Neural progenitor cell (in vitro differentiated cells): ENCODE results near the gene VMP1. TPM values are rescaled to one million over a fixed set of nuclear protein-coding genes. Genes with fewer than 3 reads are reported as not detected.

Experiments
- DNase-seq: peaks from one replicate; pipeline ENCODE4 v3.0.0-alpha.2; 2016; ENCODE audit warnings: low spot score
- H2AFZ ChIP-seq: fragments of 200-600 bp; sonication (generic); replicated peaks from 2 replicates; pipeline ENCODE4 v1.6.1; 2016; ENCODE audit warnings: antibody characterized with exemption
- H3F3A ChIP-seq: fragments of 200-600 bp; sonication (generic); 2 replicates; pipeline ENCODE4 v1.6.1; 2016; ENCODE audit warnings: antibody characterized with exemption, low read depth
- H3K27ac ChIP-seq: fragments of 200-600 bp; sonication (generic); 2 replicates; pipeline ENCODE4 v1.5.1; 2016; ENCODE audit warnings: mild to moderate bottlenecking
- H3K27me3 ChIP-seq: fragments of 200-600 bp; sonication (generic); 2 replicates; pipeline ENCODE4 v1.6.1; 2016; ENCODE audit warnings: mild to moderate bottlenecking, moderate library complexity
- H3K36me3 ChIP-seq: fragments of 200-600 bp; sonication (generic); 2 replicates; pipeline ENCODE4 v1.5.1; 2016
- H3K4me1 ChIP-seq: fragments of 200-600 bp; sonication (generic); 2 replicates; pipeline ENCODE4 v1.6.1; 2016; ENCODE audit warnings: mixed run types
- H3K4me2 ChIP-seq: fragments of 200-600 bp; sonication (generic); 2 replicates; pipeline ENCODE4 v1.6.1; 2016
- H3K4me3 ChIP-seq: fragments of 200-600 bp; sonication (generic); 2 replicates; pipeline ENCODE4 v1.5.1; 2016
- H3K79me2 ChIP-seq: fragments of 200-600 bp; sonication (generic); 2 replicates; pipeline ENCODE4 v1.6.1; 2016; ENCODE audit warnings: low read depth
- H3K9ac ChIP-seq: fragments of 200-600 bp; sonication (generic); 2 replicates; pipeline ENCODE4 v1.6.1; 2016
- H3K9me3 ChIP-seq: fragments of 200-600 bp; sonication (generic); 2 replicates; pipeline ENCODE4 v1.5.1; 2016; ENCODE audit warnings: low read depth
- H4K20me1 ChIP-seq: fragments of 200-600 bp; sonication (generic); 2 replicates; pipeline ENCODE4 v1.6.1; 2016; ENCODE audit warnings: low read depth
- H3K27ac Mint-ChIP-seq: 3 replicates; pipeline ENCODE4 v1.8.0; 2021; ENCODE audit warnings: mixed read lengths
- H3K27me3 Mint-ChIP-seq: 2 replicates; pipeline ENCODE4 v1.8.0; 2022; ENCODE audit warnings: low read depth, mild to moderate bottlenecking, inconsistent platforms, moderate library complexity, mixed read lengths; ENCODE audit not compliant: insufficient read depth
- H3K36me3 Mint-ChIP-seq: 3 replicates; pipeline ENCODE4 v1.8.0; 2021; ENCODE audit warnings: mixed read lengths
- H3K4me1 Mint-ChIP-seq: 3 replicates; pipeline ENCODE4 v1.8.0; 2021; ENCODE audit warnings: mixed read lengths
- H3K4me3 Mint-ChIP-seq: 3 replicates; pipeline ENCODE4 v1.8.0; 2021; ENCODE audit warnings: mild to moderate bottlenecking, moderate library complexity, mixed read lengths
- H3K9me3 Mint-ChIP-seq: 3 replicates; pipeline ENCODE4 v1.8.0; 2020; ENCODE audit warnings: mixed read lengths
- CTCF ChIP-seq: fragments of 200-600 bp; sonication (generic); IDR thresholded peaks from 2 replicates; pipeline ENCODE4 v1.5.1; 2017; ENCODE audit warnings: antibody characterized with exemption, mild to moderate bottlenecking
- EZH2 ChIP-seq: fragments of 200-600 bp; sonication (generic); IDR thresholded peaks from 2 replicates; pipeline ENCODE4 v1.6.1; 2017; ENCODE audit warnings: antibody characterized with exemption, mild to moderate bottlenecking, moderate library complexity
- EZH2phosphoT487 ChIP-seq: fragments of 200-600 bp; sonication (generic); IDR thresholded peaks from 2 replicates; pipeline ENCODE4 v1.6.1; 2017; ENCODE audit warnings: antibody characterized with exemption
- total RNA-seq: library from RNA; depleted of rRNA; stranded (reverse); fragments of >200 nt; gene quantifications from 2 replicates; pipeline ENCODE4 v1.2.3, GENCODE V29; 2015; ENCODE audit warnings: low replicate concordance

VMP1 gene
- total RNA-seq, 1 donor from 2014 or later, result 62.1 TPM

DNA sequence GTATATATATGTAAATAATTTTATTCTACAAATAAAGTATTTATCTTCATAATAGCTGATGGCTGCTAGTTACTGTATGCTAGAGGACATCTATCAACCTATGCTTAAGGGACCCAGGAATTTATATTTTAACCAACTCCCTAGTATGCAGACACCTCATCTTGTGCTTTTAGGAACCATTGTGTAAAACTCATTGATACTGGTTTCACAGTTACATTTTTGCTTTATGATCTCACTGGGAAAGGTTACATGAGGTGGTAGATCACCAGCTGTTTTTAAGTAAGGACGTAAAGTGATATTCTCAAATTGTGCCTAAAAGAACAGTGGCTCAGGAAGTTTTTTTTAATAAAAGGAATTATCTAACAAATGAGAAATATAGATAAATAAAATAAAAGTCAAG is 56.4 kb downstream of the VMP1 start:
- Histone ChIP-seq H2AFZ (no peak overlapping the region), H3K4me2 (no peak overlapping the region), H3K27ac (no peak overlapping the region), H3F3A (no peaks in the 10 kb centered on the region), H4K20me1 (no peaks in the 10 kb centered on the region), H3K9ac (no peak overlapping the region), H3K9me3 (no peaks in the 10 kb centered on the region), H3K4me3 (no peak overlapping the region), H3K4me1 (peaks cover 10% of the 10 kb centered on the region), H3K79me2 (no peaks in the 10 kb centered on the region), H3K27me3 (no peaks in the 10 kb centered on the region), H3K36me3 (no peaks in the 10 kb centered on the region)
- DNase-seq, result no peak
- Mint-ChIP-seq H3K36me3 (peaks cover 19% of the 10 kb centered on the region), H3K27me3 (no peaks in the 10 kb centered on the region), H3K4me3 (no peak overlapping the region), H3K4me1 (peaks cover 13% of the 10 kb centered on the region), H3K9me3 (peaks cover 7% of the 10 kb centered on the region), H3K27ac (no peak overlapping the region)
- TF ChIP-seq EZH2 (no peak), EZH2phosphoT487 (no peak), CTCF (no peak)

- H3K36me3 ChIP-seq, result no peaks in the 10 kb centered on the region
- no peak overlapping the region for H3K9ac ChIP-seq
- H3K27ac ChIP-seq, result no peak overlapping the region
- Mint-ChIP-seq H3K27me3 (no peaks in the 10 kb centered on the region), H3K4me1 (peaks cover 13% of the 10 kb centered on the region), H3K9me3 (peaks cover 6% of the 10 kb centered on the region), H3K36me3 (peaks cover 18% of the 10 kb centered on the region), H3K27ac (no peak overlapping the region), H3K4me3 (no peak overlapping the region)
- DNase-seq, result no peak
- no peak for TF ChIP-seq EZH2
- no peak for TF ChIP-seq EZH2phosphoT487
- TF ChIP-seq CTCF, result no peak
- no peak overlapping the region for H3K4me3 ChIP-seq
- no peaks in the 10 kb centered on the region for H4K20me1 ChIP-seq
- no peaks in the 10 kb centered on the region for H3K79me2 ChIP-seq
- no peaks in the 10 kb centered on the region for H3F3A ChIP-seq
- H2AFZ ChIP-seq, result no peak overlapping the region
- peaks cover 10% of the 10 kb centered on the region for H3K4me1 ChIP-seq
- no peak overlapping the region for H3K4me2 ChIP-seq
- H3K27me3 ChIP-seq, result no peaks in the 10 kb centered on the region
- H3K9me3 ChIP-seq, result no peaks in the 10 kb centered on the region
These were observed 56.9 kb downstream of the VMP1 start for GRCh38 chr17:59764292-59764741.

GRCh38 chr17:59765038-59765437 is 57.6 kb downstream of the VMP1 start:
- DNase-seq, result no peak
- TF ChIP-seq EZH2 (no peak), CTCF (no peak), EZH2phosphoT487 (no peak)
- no peaks in the 10 kb centered on the region for H3K27me3 Mint-ChIP-seq

More at GRCh38 chr17:59765038-59765437, 57.6 kb downstream of the VMP1 start:
- Histone ChIP-seq H2AFZ (no peak overlapping the region), H3K36me3 (no peaks in the 10 kb centered on the region), H3K27ac (no peak overlapping the region), H3K79me2 (no peaks in the 10 kb centered on the region), H3F3A (no peaks in the 10 kb centered on the region), H3K9ac (no peak overlapping the region), H3K27me3 (no peaks in the 10 kb centered on the region), H3K4me3 (no peak overlapping the region), H3K9me3 (no peaks in the 10 kb centered on the region), H3K4me2 (no peak overlapping the region), H4K20me1 (no peaks in the 10 kb centered on the region), H3K4me1 (peaks cover 10% of the 10 kb centered on the region)
- Mint-ChIP-seq H3K4me3 (no peak overlapping the region), H3K4me1 (peaks cover 13% of the 10 kb centered on the region), H3K9me3 (no peaks in the 10 kb centered on the region), H3K36me3 (peaks cover 12% of the 10 kb centered on the region), H3K27ac (no peak overlapping the region)
